Germinal center (tissue), 1 donor: Measurements from ENCODE around the gene FLVCR2.
"Not testable (repeated sequence)": the region's sequence is repeated elsewhere in the genome, so short reads cannot be mapped to it uniquely, and the experiment has no call there.

Experiments used
- DNase-seq: peaks from one replicate; pipeline ENCODE4 v3.0.0; 2012; ENCODE audit warnings: mixed read lengths, low spot score

Gene FLVCR2

DNA sequence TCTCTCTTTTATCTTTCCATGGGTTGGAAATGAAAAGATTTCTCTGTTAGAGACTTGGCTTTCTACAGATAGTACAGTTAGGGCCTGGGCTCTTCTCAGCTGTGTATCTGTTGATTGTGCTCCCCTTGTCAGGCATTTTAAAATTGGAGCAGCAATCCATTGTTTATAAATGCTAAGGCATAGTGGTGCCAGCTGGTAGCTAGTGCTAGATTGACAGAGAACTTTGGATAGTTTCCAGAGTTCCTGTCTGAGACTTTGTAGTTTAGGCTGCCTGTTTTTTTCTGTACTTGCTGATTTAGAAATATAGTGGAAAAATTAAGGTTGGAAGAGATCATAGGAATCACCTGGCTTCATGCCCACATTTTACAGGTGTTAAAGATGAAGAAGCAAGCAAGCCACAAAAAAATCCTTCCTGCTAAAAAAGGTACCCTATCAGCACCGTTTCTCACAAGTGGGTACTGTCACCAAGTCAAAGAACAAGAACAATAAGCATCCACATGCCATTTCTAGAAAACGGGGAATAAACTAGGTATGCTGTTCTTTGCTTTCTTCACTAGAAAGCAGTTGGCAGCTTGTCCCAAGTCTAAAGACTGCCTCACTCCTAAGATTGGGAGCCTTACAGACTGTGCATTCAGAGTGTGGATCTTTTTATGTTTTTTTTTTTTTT is 88.8 kb downstream of the FLVCR2 start:
- DNase-seq: no peak

DNA sequence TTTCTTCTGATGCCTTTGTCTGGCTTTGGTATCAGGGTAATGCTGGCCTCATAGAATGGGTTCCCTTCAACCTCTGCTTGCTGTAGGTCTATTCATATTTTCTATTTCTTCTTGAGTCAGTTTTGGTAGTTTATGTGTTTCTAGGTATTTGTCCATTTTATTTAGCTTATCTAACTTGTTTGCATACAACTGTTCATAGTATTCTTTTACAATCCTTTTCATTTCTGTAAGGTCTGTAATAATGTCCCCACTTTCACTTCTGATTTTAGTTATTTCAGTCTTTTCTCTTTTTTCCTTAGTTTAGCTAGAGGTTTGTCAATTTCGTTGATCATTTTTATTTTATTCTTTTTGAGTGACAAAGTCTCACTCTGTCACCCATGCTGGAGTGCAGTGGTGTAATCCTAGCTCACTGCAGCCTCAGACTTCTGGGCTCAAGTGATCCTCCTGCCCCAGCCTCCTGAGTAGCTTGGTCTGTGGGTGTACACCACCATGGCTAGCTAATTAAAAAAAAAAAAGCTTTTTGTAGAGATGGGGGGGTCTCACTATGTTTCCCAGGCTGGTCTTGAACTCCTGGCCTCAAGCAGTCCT is 94.3 kb downstream of the FLVCR2 start:
- DNase-seq: no peak

DNA sequence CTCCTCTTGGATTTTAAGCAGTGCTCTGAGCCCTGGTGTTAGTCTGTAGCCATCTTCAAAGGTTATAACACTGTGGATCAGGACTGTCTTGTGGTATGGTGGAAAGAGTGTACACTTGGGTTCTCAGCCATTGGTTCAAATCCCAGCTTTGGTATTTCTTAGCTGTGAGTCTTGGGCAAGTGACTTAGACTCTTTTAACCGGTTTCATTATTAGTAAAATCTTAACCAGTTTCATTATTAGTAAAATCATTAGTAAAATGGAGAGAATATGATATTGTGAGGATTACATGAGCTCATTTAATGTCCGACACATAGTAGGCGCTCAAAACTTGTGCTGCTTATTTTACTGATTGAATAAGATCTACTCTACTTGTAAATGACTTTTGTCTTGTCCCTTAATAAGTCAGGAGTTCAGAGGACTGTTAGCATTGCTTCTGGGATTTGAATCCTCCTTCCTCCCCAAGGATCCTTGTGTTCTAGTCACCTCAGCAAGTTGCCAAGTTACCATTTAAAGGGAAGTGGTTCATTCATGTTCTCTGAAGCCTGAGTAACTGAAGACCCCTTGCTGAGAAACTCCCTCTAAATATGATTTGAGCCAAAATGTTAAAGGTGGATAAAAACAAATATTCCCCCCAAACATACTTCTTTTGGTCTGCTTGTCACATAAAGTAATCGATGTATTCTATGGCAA is 95.1 kb downstream of the FLVCR2 start:
- no peak for DNase-seq

DNA sequence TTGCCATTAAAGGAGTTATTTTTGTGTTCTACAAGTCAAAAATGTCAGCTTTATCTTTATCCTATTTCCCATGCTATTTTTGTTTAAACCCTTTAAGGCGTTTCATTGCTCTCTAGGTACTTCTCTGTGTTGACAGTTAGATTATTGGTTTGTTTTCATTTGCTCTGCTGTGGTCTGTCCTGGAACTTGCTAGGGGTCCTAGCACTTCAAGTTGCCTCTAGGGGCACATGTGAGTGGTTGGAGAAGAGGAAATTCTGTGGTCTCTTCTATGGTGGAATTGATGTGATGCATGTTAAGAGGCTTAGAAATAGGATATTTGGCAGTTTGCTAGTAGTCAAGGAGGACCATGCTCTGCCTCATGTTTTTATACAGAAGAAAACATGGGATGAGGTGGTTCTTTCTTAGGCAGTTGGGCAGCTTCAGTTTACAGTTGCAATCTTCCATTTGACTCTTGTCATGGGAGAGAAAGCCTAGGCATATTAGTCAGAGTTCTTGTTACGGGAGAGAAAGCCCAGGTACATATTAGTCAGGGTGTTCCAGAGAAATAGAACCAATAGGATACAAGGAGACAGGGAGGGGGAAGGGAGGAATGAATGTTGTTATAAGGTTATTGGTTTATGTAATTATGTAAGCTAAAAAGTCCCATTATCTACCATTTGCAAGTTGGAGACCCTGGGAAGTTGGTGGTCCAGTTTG is 97.0 kb downstream of the FLVCR2 start:
- DNase-seq: no peak

DNA sequence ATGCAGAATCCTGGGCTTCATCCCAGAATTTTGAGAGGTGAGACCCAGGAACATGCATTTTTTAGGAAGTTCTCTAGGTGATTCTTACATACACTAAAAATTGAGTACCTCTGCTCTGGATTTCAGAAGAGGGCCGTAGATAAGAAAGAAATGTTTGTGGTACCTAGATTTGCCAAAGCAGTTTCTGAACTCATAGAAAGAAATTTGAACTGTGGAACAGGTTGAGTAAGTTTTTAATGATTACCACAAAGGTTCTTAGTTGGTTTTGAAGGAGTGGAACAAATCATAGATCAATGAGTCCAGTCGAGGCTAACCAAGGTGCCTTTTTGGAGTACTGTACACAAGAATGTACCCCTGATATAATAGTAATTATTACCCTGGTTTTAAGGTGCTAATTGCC is 107.5 kb downstream of the FLVCR2 start:
- no peak for DNase-seq

DNA sequence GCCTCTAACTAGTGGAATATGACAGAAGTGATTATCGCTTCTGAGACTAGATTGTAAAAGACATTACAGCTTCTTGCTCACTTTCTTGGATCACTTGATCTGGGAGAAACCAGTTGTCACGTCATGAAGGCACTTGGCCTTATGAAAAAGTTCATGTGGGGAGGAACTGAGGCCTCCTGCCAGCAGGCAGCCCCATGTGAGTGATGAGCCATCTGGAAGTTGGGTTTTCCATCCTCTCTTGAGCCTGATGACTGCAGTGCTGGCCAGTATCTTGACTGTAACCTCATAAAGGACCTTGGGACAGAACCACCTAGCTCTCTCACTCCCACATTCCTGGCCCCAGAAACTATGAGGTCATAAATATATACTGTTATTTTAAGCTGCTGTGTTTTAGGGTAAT is 110.6 kb downstream of the FLVCR2 start:
- no peak for DNase-seq

DNA sequence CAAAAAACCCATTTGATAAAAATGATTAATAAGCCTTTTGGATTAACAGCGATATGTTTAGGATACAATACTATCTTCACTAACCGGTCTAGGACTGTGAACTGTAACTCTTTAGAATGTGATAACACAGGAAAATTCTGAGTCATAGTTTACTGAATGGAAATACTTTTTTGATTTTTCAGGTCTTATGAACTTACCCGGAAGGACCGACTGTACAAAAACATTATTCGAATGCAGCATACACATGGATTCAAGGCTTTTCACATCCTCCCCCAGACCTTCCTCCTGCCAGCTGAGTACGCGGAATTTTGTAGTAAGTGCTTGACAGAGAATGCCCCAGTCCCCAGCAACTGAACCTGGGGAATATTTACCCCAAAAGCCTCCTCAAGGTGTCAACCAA is 111.6 kb downstream of the FLVCR2 start:
- DNase-seq: no peak

DNA sequence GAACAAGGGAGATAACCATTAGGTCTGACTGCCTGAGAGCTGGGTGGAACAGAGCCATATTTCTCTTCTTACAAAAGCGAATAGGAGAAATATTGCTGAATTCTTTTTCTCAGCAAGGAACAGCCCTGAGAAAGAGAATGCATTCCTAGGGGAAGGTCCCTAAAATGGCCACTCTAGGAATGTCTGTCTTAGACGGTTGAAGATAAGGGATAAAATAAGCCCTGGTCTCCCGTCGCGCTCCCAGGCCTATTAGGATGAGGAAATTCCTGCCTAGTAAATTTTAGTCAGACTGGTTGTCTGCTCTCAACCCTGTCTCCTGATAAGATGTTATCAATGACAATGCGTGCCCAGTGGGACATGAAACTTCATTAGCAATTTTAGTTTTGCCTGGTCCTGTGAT is 116.6 kb downstream of the FLVCR2 start:
- not testable (repeated sequence) for DNase-seq

DNA sequence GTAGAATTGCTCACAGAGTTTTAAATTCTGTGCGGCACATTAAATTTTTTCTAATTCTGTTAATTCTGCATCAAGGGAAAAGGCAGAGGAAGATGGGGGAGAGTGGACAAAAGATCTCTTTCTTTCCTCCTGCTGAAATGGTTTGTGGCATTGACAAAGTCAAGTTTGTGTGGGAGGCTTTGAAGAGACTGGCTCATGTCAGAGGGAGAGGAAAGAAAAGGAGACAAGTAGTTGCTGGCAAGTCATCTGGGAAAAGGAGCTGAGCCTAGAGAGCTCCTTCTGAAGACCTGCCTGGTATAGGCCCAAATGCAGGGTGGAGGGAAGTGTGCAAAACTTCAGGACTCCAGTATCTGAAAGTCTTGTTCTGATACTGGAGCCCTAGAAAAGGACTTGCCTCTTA is 119.0 kb downstream of the FLVCR2 start:
- no peak for DNase-seq
